HepG2 (cell line): ENCODE results near the gene ANO1. TPM values are rescaled to one million over a fixed set of nuclear protein-coding genes. Genes with fewer than 3 reads are reported as not detected.

ENCODE experiments used
- ATAC-seq: fragments of 200-7000 bp; cut with Tn5 transposase; 3 replicates; pipeline ENCODE4 v1.9.1; 2020; ENCODE audit warnings: mild to moderate bottlenecking, moderate library complexity
- BruUV-seq: library from RNA; stranded (reverse); fragments of 400-500 nt; replicated peaks from 2 replicates; lab custom pipeline; 2021; lab: Mats Ljungman, UMichigan
- CTCF ChIA-PET: fragments of 300-600 bp; formaldehyde crosslinking; extraction: SDS; loops from one replicate; lab custom pipeline; 2021; ENCODE audit warnings: low total read pairs, inconsistent platforms, low intra/inter-chr PET ratio; lab: Yijun Ruan, JAX
- POLR2A ChIA-PET: fragments of 350-600 bp; sonication (Branson Sonifier 250); formaldehyde crosslinking; loops from one replicate; lab custom pipeline; 2020; ENCODE audit warnings: antibody characterized with exemption, inconsistent platforms; lab: Yijun Ruan, JAX
- DNase-seq: peaks from one replicate; pipeline ENCODE4 v3.0.0-alpha.2; 2015; ENCODE audit warnings: low spot score
- FAIRE-seq: peaks from 3 replicates; lab custom pipeline; 2011; peaks lifted over from hg19 to GRCh38; lab: Jason Lieb, UNC
- H2AFZ ChIP-seq: one replicate; pipeline ENCODE4 v1.6.1; 2011; ENCODE audit warnings: low read length, inconsistent platforms
- H3K27ac ChIP-seq: fragments of 300-600 bp; 3 replicates; pipeline ENCODE4 v1.8.0; 2011; ENCODE audit warnings: mixed run types, mild to moderate bottlenecking, mixed read lengths, low read length, inconsistent platforms; ENCODE audit not compliant: insufficient read depth; ENCODE audit errors: extremely low read length
- H3K27me3 ChIP-seq, 2 experiments: fragments of 200-600 bp in 1 of 2; 2 replicates in 1 of 2; 3 replicates in 1 of 2; pipeline versions ENCODE4 v1.6.0 to v1.8.0; 2011; ENCODE audit warnings: low read length in 2 of 2, mild to moderate bottlenecking in 2 of 2, moderate library complexity in 2 of 2, inconsistent platforms in 1 of 2; ENCODE audit not compliant: insufficient read depth in 2 of 2, control insufficient read depth in 1 of 2
- H3K36me3 ChIP-seq, 2 experiments: fragments of 200-600 bp in 1 of 2; replicated peaks in 1 of 2; 2 replicates in 1 of 2; 3 replicates in 1 of 2; pipeline versions ENCODE4 v1.5.1 to v1.8.0; 2011; ENCODE audit warnings: low read length in 2 of 2, inconsistent platforms in 1 of 2; ENCODE audit not compliant: insufficient read depth in 2 of 2, control insufficient read depth in 1 of 2
- H3K4me1 ChIP-seq: 2 replicates; pipeline ENCODE4 v1.5.1; 2012; ENCODE audit warnings: low read length, inconsistent platforms; ENCODE audit not compliant: insufficient read depth
- H3K4me2 ChIP-seq: 2 replicates; pipeline ENCODE4 v1.6.0; 2011; ENCODE audit warnings: low read depth, low read length, inconsistent platforms
- H3K4me3 ChIP-seq, 3 experiments: fragments of 200-600 bp in 1 of 3; sonication (generic), shearing (Covaris generic) in 1 of 3; replicated peaks in 1 of 3; 2 replicates each; pipeline ENCODE4 v1.5.1; 2011 to 2016; ENCODE audit warnings: low read length in 3 of 3, inconsistent platforms in 2 of 3, low read depth in 2 of 3, mild to moderate bottlenecking in 2 of 3, control low read depth in 1 of 3, mixed read lengths in 1 of 3; ENCODE audit not compliant: insufficient read depth in 1 of 3
- H3K79me2 ChIP-seq: one replicate; pipeline ENCODE4 v1.6.1; 2011; ENCODE audit warnings: low read length, inconsistent platforms; ENCODE audit not compliant: insufficient read depth
- H3K9ac ChIP-seq: 2 replicates; pipeline ENCODE4 v1.6.0; 2011; ENCODE audit warnings: mild to moderate bottlenecking, low read depth, low read length, inconsistent platforms; ENCODE audit not compliant: insufficient read depth
- H3K9me3 ChIP-seq: 2 replicates; pipeline ENCODE4 v1.5.1; 2012; ENCODE audit warnings: mild to moderate bottlenecking, low read length
- H4K20me1 ChIP-seq: 2 replicates; pipeline ENCODE4 v1.6.0; 2011; ENCODE audit warnings: inconsistent platforms, mild to moderate bottlenecking, low read length, moderate library complexity; ENCODE audit not compliant: insufficient read depth
- CCAR2 ChIP-seq: fragments of 200-400 bp; formaldehyde crosslinking; optimal IDR thresholded peaks from 2 replicates; pipeline ENCODE3; 2018; ENCODE audit warnings: low read depth, mild to moderate bottlenecking, low read length, moderate library complexity
- ETV6 ChIP-seq: sonication (generic); formaldehyde crosslinking; conservative IDR thresholded peaks from 2 replicates; pipeline ENCODE4 v1.4.0; 2020; ENCODE audit warnings: missing genetic modification reagents
- HNRNPUL1 ChIP-seq: fragments of 200-400 bp; formaldehyde crosslinking; IDR thresholded peaks from 2 replicates; pipeline ENCODE4 v1.6.1; 2017; ENCODE audit warnings: low read depth, mild to moderate bottlenecking, low read length, moderate library complexity
- JUN ChIP-seq: sonication (generic); formaldehyde crosslinking; IDR thresholded peaks from 2 replicates; pipeline ENCODE4 v1.4.0; 2020; ENCODE audit warnings: mild to moderate bottlenecking, missing genetic modification reagents
- NFE2 ChIP-seq: sonication (generic); formaldehyde crosslinking; IDR thresholded peaks from 2 replicates; pipeline ENCODE4 v1.4.0; 2020; ENCODE audit warnings: missing genetic modification reagents
- SRSF4 ChIP-seq: fragments of 200-400 bp; formaldehyde crosslinking; IDR thresholded peaks from one replicate; pipeline ENCODE4 v1.6.1; 2018; ENCODE audit warnings: mild to moderate bottlenecking, low read depth, low read length, moderate library complexity; ENCODE audit not compliant: poor library complexity, severe bottlenecking
- ZNF253 ChIP-seq: sonication (generic); formaldehyde crosslinking; IDR thresholded peaks from 2 replicates; pipeline ENCODE4 v1.8.0; 2022; ENCODE audit warnings: mild to moderate bottlenecking, missing genetic modification reagents, borderline replicate concordance
- ZNF256 ChIP-seq: sonication (generic); formaldehyde crosslinking; conservative IDR thresholded peaks from 2 replicates; pipeline ENCODE4 v1.4.0; 2020; ENCODE audit warnings: missing genetic modification reagents
- ZNF280B ChIP-seq: sonication (generic); formaldehyde crosslinking; IDR thresholded peaks from 2 replicates; pipeline ENCODE4 v1.5.0; 2020; ENCODE audit warnings: missing genetic modification reagents, mild to moderate bottlenecking, borderline replicate concordance
- ZNF468 ChIP-seq: sonication (generic); formaldehyde crosslinking; IDR thresholded peaks from 2 replicates; pipeline ENCODE4 v1.8.0; 2022; ENCODE audit warnings: mild to moderate bottlenecking, moderate library complexity, missing genetic modification reagents
- ZNF510 ChIP-seq: sonication (generic); formaldehyde crosslinking; IDR thresholded peaks from 2 replicates; pipeline ENCODE4 v1.4.0; 2020; ENCODE audit warnings: low read depth, mild to moderate bottlenecking, missing genetic modification reagents
- ZNF513 ChIP-seq: sonication (generic); formaldehyde crosslinking; conservative IDR thresholded peaks from 2 replicates; pipeline ENCODE4 v1.5.0; 2020; ENCODE audit warnings: missing genetic modification reagents
- ZNF567 ChIP-seq: sonication (generic); formaldehyde crosslinking; IDR thresholded peaks from 2 replicates; pipeline ENCODE4 v1.8.1; 2023; ENCODE audit warnings: mild to moderate bottlenecking, missing genetic modification reagents, borderline replicate concordance
- ZNF614 ChIP-seq: IDR thresholded peaks from 2 replicates; pipeline ENCODE4 v1.6.1; 2018; ENCODE audit warnings: missing biosample characterization, missing genetic modification reagents, inconsistent platforms, borderline replicate concordance
- ZNF780A ChIP-seq: sonication (generic); formaldehyde crosslinking; IDR thresholded peaks from 2 replicates; pipeline ENCODE4 v1.8.0; 2022; ENCODE audit warnings: mild to moderate bottlenecking, missing genetic modification reagents, moderate library complexity
- ZNF839 ChIP-seq: sonication (generic); formaldehyde crosslinking; IDR thresholded peaks from 2 replicates; pipeline ENCODE4 v1.4.0; 2020; ENCODE audit warnings: missing genetic modification reagents, mild to moderate bottlenecking, borderline replicate concordance
- ZNF850 ChIP-seq: sonication (generic); formaldehyde crosslinking; conservative IDR thresholded peaks from 2 replicates; pipeline ENCODE4 v1.9.0; 2021; ENCODE audit warnings: mild to moderate bottlenecking, missing genetic modification reagents
- WGBS: methylation state at CpG from one replicate; pipeline ENCODE4 v1.1.6; 2017; ENCODE audit warnings: low lambda C conversion rate; 5-methylcytosine and 5-hydroxymethylcytosine counted together
- in situ Hi-C: cut with HindIII; loops from 2 replicates; pipeline ENCODE4 v1.10.0; 2017; ENCODE audit warnings: low pct_unique_long_range_greater_than_20kb; ENCODE audit not compliant: extremely low pct_ligation_motif_present
- intact Hi-C: fragments of 100-400 bp; cut with micrococcal nuclease; formaldehyde crosslinking; loops from one replicate; pipeline ENCODE4 v1.10.0; 2022; ENCODE audit not compliant: unreplicated experiment
- polyA plus RNA-seq, 8 experiments: library from polyadenylated mRNA; depleted of rRNA in 3 of 8; stranded (reverse) in 7 of 8; unstranded in 1 of 8; fragments of >200 nt; fragmentation: Illumina TruSeq in 4 of 8; extraction: Trizol in 4 of 8; gene quantifications; 2 replicates each; pipeline versions ENCODE4 v1.2.1 to v1.2.3, GENCODE V29; 2011 to 2016; ENCODE audit warnings: low read depth in 4 of 8, missing spikeins in 1 of 8, mixed read lengths in 1 of 8; ENCODE audit not compliant: insufficient read depth in 1 of 8
- total RNA-seq, 5 experiments: library from RNA; depleted of rRNA; stranded (reverse); fragments of >200 nt; fragmentation: Illumina TruSeq; extraction: Trizol; gene quantifications; 2 replicates each; pipeline ENCODE4 v1.2.3, GENCODE V29; 2016; ENCODE audit warnings: low read depth in 1 of 5

ANO1 gene
- total and polyA plus RNA-seq, 2 of the 13 experiments (the other 11 are each of a cell fraction or from before 2014, with no cell fraction given) = not detected

- Histone ChIP-seq H3K79me2 (no peaks in the 10 kb centered on the region), H3K27me3 (peaks cover 0 to 2% of the 10 kb centered on the region in 2 experiments; a peak in 2 of 5 replicates), H4K20me1 (no peaks in the 10 kb centered on the region), H3K9me3 (no peaks in the 10 kb centered on the region), H3K27ac (no peak overlapping the region), H3K4me1 (no peaks in the 10 kb centered on the region), H3K4me2 (no peak overlapping the region), H3K36me3 (no peaks in the 10 kb centered on the region), H3K9ac (no peak overlapping the region), H3K4me3 (no peak overlapping the region), H2AFZ (no peak overlapping the region)
- DNase-seq = no peak
- TF ChIP-seq ETV6 (CRISPR knock-in tag) = no peak
- TF ChIP-seq JUN (CRISPR knock-in tag) = no peak
- TF ChIP-seq ZNF280B (CRISPR knock-in tag) = no peak
- TF ChIP-seq ZNF253 = no peak
- TF ChIP-seq ZNF780A (CRISPR knock-in tag) = no peak
- TF ChIP-seq ZNF510 = no peak
- TF ChIP-seq CCAR2 = no peak
- in situ Hi-C loops = no loop called here
- intact Hi-C loops = no loop called here
- WGBS = 0% methylated on average over 4 of the region's 5 CpGs
- CTCF ChIA-PET = no interaction called here
- BruUV-seq = no TSS peak
- POLR2A ChIA-PET = no interaction called here
- no peak for ATAC-seq
- FAIRE-seq = no peak
Measured at GRCh38 chr11:70049045-70049444, 29.1 kb upstream of the ANO1 start.

GRCh38 chr11:70050243-70050642 is 27.9 kb upstream of the ANO1 start:
- ChIA-PET CTCF (no interaction called here), POLR2A (no interaction called here)
- H3K9ac ChIP-seq = no peak overlapping the region
- H3K4me2 ChIP-seq = no peak overlapping the region
- no peaks in the 10 kb centered on the region for H4K20me1 ChIP-seq
- H3K79me2 ChIP-seq = no peaks in the 10 kb centered on the region
- H3K9me3 ChIP-seq = no peaks in the 10 kb centered on the region
- DNase-seq = no peak
- H3K27me3 ChIP-seq = peaks cover 0 to 3% of the 10 kb centered on the region in 2 experiments; a peak in 2 of 5 replicates
- FAIRE-seq = no peak
- no peak overlapping the region for H3K4me3 ChIP-seq
- no peaks in the 10 kb centered on the region for H3K36me3 ChIP-seq
- intact Hi-C loops = no loop called here
- no peak overlapping the region for H3K27ac ChIP-seq
- in situ Hi-C loops = no loop called here
- WGBS = 14% methylated on average over 5 of the region's 7 CpGs
- no TSS peak for BruUV-seq
- no peak for ATAC-seq
- no peak overlapping the region for H2AFZ ChIP-seq
- no peaks in the 10 kb centered on the region for H3K4me1 ChIP-seq
- TF ChIP-seq NFE2 = no peak
- no peak for TF ChIP-seq ZNF468 (CRISPR knock-in tag)
- TF ChIP-seq ZNF839 (CRISPR knock-in tag) = no peak
- no peak for TF ChIP-seq ZNF567 (CRISPR knock-in tag)
- TF ChIP-seq ZNF256 (CRISPR knock-in tag) = no peak
- TF ChIP-seq HNRNPUL1 = no peak
- TF ChIP-seq ZNF850 (CRISPR knock-in tag) = no peak
- no peak for TF ChIP-seq ZNF513 (CRISPR knock-in tag)
- no peak for TF ChIP-seq SRSF4
- TF ChIP-seq ZNF614 (CRISPR knock-in tag) = no peak
